Left colon (tissue), 2 donors: ENCODE measurements around the gene TAOK2. TPM values are rescaled to one million over a fixed set of nuclear protein-coding genes. Genes with fewer than 3 reads are reported as not detected.
A peak's percentile ranks its signal among the peaks of the same experiment; 100 is the strongest.
"Not testable (repeated sequence)": the region's sequence is repeated elsewhere in the genome, so short reads cannot be mapped to it uniquely, and the experiment has no call there.

Experiments used
- ATAC-seq: fragments of 200-7000 bp; cut with Tn5 transposase; one replicate; pipeline ENCODE4 v1.9.1; 2020; ENCODE audit warnings: mild to moderate bottlenecking, moderate library complexity
- DNase-seq, 2 donors: peaks; one replicate each; pipeline ENCODE4 v3.0.0-alpha.2; 2020
- intact Hi-C, 2 donors: fragments of 100-400 bp; cut with DNase I in 1 of 2; cut with micrococcal nuclease in 1 of 2; formaldehyde crosslinking; loops; one replicate each; pipeline versions ENCODE4 v1.11.2 to v1.14.0; 2022; cut with DNase I, micrococcal nuclease
- long read RNA-seq: library from polyadenylated mRNA; unstranded; transcript quantifications from one replicate; pipeline ENCODE4 v2.0.0, GENCODE V29; 2021
- total RNA-seq, 2 donors: library from RNA; stranded (reverse); fragmentation: NEBNext Ultra II Directional; extraction: Animal tissue kit (Norgen Biotek cat#: 25700); gene quantifications; one replicate each; pipeline ENCODE4 v1.2.1, GENCODE V29; 2021
- donor health status: DM: no; HTN: no; CAD: no.
- donor health status: DM: yes; HTN: yes; CAD: no.

The TAOK2 gene
- 10 to 100 TPM; 44.5 TPM for total RNA-seq
- long read RNA-seq, full-length matches to known transcripts = 2 of 20 reads
- long read RNA-seq, partial matches to known transcripts = 17 of 20 reads
- long read RNA-seq, other reads (novel, unspliced or antisense) = 1 of 20 reads

- intact Hi-C loops = loop anchor here in 1 of 2 donors (10.0 kb wide), 1 partner anchor 49 kb away; the partner anchor contains the start of gene KCTD13
- ATAC-seq = peak; percentile 96
- DNase-seq = peak; percentile 96 to 98
Observed at GRCh38 chr16:29973384-29974246, at the start of gene TAOK2. TAOK2 (plus strand) TSS chr16:29973868; CDS start chr16:29977773, 3,905 bp downstream.

- no peak for DNase-seq
- peak; percentile 7 for ATAC-seq
- intact Hi-C loops = loop anchor here (10.0 kb wide), 3 partner anchors 50 to 80 kb away; partner anchors contain the start of genes CDIPT (in 1 of the 2) and TAOK2 (in 1 of the 2)
Observed at GRCh38 chr16:29925105-29925756, 48.4 kb upstream of the TAOK2 start.

- intact Hi-C loops = loop anchor here (10.0 kb wide), 3 partner anchors 49 to 79 kb away; partner anchors contain the start of genes CDIPT (in 1 of the 2) and TAOK2 (in 1 of the 2)
- peak; percentile 76 to 85 for DNase-seq
Observed at GRCh38 chr16:29925781-29926710, 47.6 kb upstream of the TAOK2 start, which contains the start of gene KCTD13. KCTD13 (minus strand) TSS chr16:29926226; CDS start chr16:29926033, 193 bp downstream.

GRCh38 chr16:29926711-29927052 is 47.0 kb upstream of the TAOK2 start:
- peak; percentile 48 to 56 for DNase-seq
- intact Hi-C loops = loop anchor here (10.0 kb wide), 3 partner anchors 48 to 78 kb away; partner anchors contain the start of genes CDIPT (in 1 of the 2) and TAOK2 (in 1 of the 2)
- ATAC-seq = peak; percentile 64

More at GRCh38 chr16:29925781-29926710, 47.6 kb upstream of the TAOK2 start, which contains the start of gene KCTD13:
- ATAC-seq = peak; percentile 95

- intact Hi-C loops = loop anchor here (10.0 kb wide), 3 partner anchors 48 to 78 kb away; partner anchors contain the start of genes CDIPT (in 1 of the 2) and TAOK2 (in 1 of the 2)
- peak; percentile 16 to 31 for DNase-seq
- peak; percentile 20 for ATAC-seq
Observed at GRCh38 chr16:29927070-29927905, 46.4 kb upstream of the TAOK2 start.

GRCh38 chr16:29931750-29932149 is 41.9 kb upstream of the TAOK2 start:
- intact Hi-C loops, ATAC-seq, DNase-seq: not testable (repeated sequence)

GRCh38 chr16:29940656-29941055 is 33.0 kb upstream of the TAOK2 start:
- intact Hi-C loops = no loop called here
- DNase-seq = no peak
- no peak for ATAC-seq

GRCh38 chr16:29943846-29944799 is 29.5 kb upstream of the TAOK2 start:
- intact Hi-C loops = no loop called here
- ATAC-seq (peak; percentile 94), DNase-seq (peak; percentile 63 to 82)

GRCh38 chr16:29947897-29948296 is 25.8 kb upstream of the TAOK2 start:
- ATAC-seq (no peak), DNase-seq (no peak)
- intact Hi-C loops = no loop called here

GRCh38 chr16:29950806-29951461 is 22.7 kb upstream of the TAOK2 start:
- intact Hi-C loops = no loop called here
- DNase-seq (no peak), ATAC-seq (no peak)

GRCh38 chr16:29951625-29952365 is 21.9 kb upstream of the TAOK2 start:
- no peak for DNase-seq
- intact Hi-C loops = no loop called here

GRCh38 chr16:29958756-29959155 is 14.9 kb upstream of the TAOK2 start:
- no peak for DNase-seq
- ATAC-seq = no peak
- intact Hi-C loops = no loop called here

More at GRCh38 chr16:29951625-29952365, 21.9 kb upstream of the TAOK2 start:
- ATAC-seq = no peak

- intact Hi-C loops = no loop called here
- DNase-seq (no peak), ATAC-seq (no peak)
Observed at GRCh38 chr16:29959293-29959692, 14.4 kb upstream of the TAOK2 start.

- ATAC-seq, DNase-seq, intact Hi-C loops: not testable (repeated sequence)
Observed at GRCh38 chr16:29959821-29960220, 13.8 kb upstream of the TAOK2 start.

GRCh38 chr16:29961127-29961478 is 12.6 kb upstream of the TAOK2 start:
- no peak for ATAC-seq
- intact Hi-C loops = no loop called here
- no peak for DNase-seq
